DND-41 (cell line): ENCODE results near the gene CCL25.

Experiments
- ATAC-seq: fragments of 200-7000 bp; cut with Tn5 transposase; 3 replicates; pipeline ENCODE4 v1.9.1; 2021; ENCODE audit warnings: low read depth; ENCODE audit not compliant: insufficient read depth
- DNase-seq: peaks from one replicate; pipeline ENCODE4 v3.0.0-alpha.2; 2020
- H2AFZ ChIP-seq: 2 replicates; pipeline ENCODE4 v1.6.0; 2012; ENCODE audit warnings: low read depth, low read length
- H3K27ac ChIP-seq: 2 replicates; pipeline ENCODE4 v1.5.1; 2012; ENCODE audit warnings: low read length, inconsistent platforms
- H3K27me3 ChIP-seq: fragments of 200-600 bp; sonication (generic); 2 replicates; pipeline ENCODE4 v1.6.0; 2012; ENCODE audit warnings: low read length, mild to moderate bottlenecking, inconsistent platforms; ENCODE audit not compliant: insufficient read depth, poor library complexity
- H3K36me3 ChIP-seq: 2 replicates; pipeline ENCODE4 v1.5.1; 2012; ENCODE audit warnings: low read length, inconsistent platforms; ENCODE audit not compliant: insufficient read depth
- H3K4me1 ChIP-seq: 2 replicates; pipeline ENCODE4 v1.5.1; 2012; ENCODE audit warnings: mild to moderate bottlenecking, low read length; ENCODE audit not compliant: insufficient read depth
- H3K4me2 ChIP-seq: 2 replicates; pipeline ENCODE4 v1.6.0; 2012; ENCODE audit warnings: mild to moderate bottlenecking, moderate library complexity, low read length, inconsistent platforms; ENCODE audit not compliant: insufficient read depth
- H3K4me3 ChIP-seq, 2 experiments: fragments of 200-600 bp in 1 of 2; shearing (Covaris generic) in 1 of 2; 2 replicates each; pipeline ENCODE4 v1.5.1; 2012 to 2016; ENCODE audit warnings: inconsistent platforms in 2 of 2, low read length in 2 of 2, mild to moderate bottlenecking in 2 of 2, low read depth in 1 of 2, moderate library complexity in 1 of 2
- H3K79me2 ChIP-seq: 2 replicates; pipeline ENCODE4 v1.6.0; 2012; ENCODE audit warnings: low read length, inconsistent platforms; ENCODE audit not compliant: insufficient read depth
- H3K9ac ChIP-seq: 2 replicates; pipeline ENCODE4 v1.6.0; 2012; ENCODE audit warnings: low read depth, mild to moderate bottlenecking, inconsistent platforms, low read length, moderate library complexity
- H3K9me3 ChIP-seq: 2 replicates; pipeline ENCODE4 v1.5.1; 2012; ENCODE audit warnings: low read length, moderate library complexity, mild to moderate bottlenecking, inconsistent platforms; ENCODE audit not compliant: insufficient read depth, severe bottlenecking
- H4K20me1 ChIP-seq: 2 replicates; pipeline ENCODE4 v1.6.0; 2012; ENCODE audit warnings: low read length; ENCODE audit not compliant: insufficient read depth
- CTCF ChIP-seq: IDR thresholded peaks from 2 replicates; pipeline ENCODE4 v1.5.1; 2012; ENCODE audit warnings: borderline replicate concordance, low read length, moderate library complexity, mild to moderate bottlenecking; ENCODE audit not compliant: poor library complexity, severe bottlenecking; ENCODE audit errors: extremely low read depth
- EZH2 ChIP-seq: IDR thresholded peaks from 3 replicates; pipeline ENCODE4 v1.6.1; 2012; ENCODE audit warnings: borderline replicate concordance, low read depth, mild to moderate bottlenecking, moderate library complexity, low read length, inconsistent platforms; ENCODE audit not compliant: severe bottlenecking

CCL25 gene

DNA sequence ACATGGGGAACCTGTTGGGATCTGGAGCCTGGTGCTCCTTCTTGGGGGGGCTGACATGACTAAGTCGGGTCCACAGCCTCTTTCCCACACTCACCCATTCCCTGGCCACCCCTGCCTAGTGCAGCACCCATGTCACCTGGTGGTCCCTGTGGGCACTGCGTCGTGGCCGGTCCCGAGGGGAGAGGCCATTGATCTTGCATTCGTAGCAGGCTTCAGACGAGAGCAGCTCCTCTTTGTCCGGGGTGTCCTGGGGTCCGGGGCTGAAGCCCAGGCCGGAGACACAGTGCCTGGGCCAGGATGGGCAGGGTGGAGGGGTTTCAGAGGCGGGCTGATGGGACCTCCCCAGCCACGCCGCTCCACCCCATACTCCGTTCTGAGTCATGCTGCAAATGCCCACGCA lies 19.4 kb downstream of the CCL25 start:
- no peak overlapping the region for H3K27ac ChIP-seq
- DNase-seq (no peak), ATAC-seq (no peak)
- no peak overlapping the region for H2AFZ ChIP-seq
- H3K36me3 ChIP-seq, result no peaks in the 10 kb centered on the region
- no peaks in the 10 kb centered on the region for H3K27me3 ChIP-seq
- H3K4me3 ChIP-seq, result no peak overlapping the region
- no peak overlapping the region for H3K4me2 ChIP-seq
- no peaks in the 10 kb centered on the region for H4K20me1 ChIP-seq
- peaks cover 25% of the 10 kb centered on the region for H3K4me1 ChIP-seq
- H3K79me2 ChIP-seq, result no peaks in the 10 kb centered on the region
- peaks cover 7% of the 10 kb centered on the region for H3K9me3 ChIP-seq
- no peak overlapping the region for H3K9ac ChIP-seq
- no peak for TF ChIP-seq EZH2
- TF ChIP-seq CTCF, result peak; percentile 25

DNA sequence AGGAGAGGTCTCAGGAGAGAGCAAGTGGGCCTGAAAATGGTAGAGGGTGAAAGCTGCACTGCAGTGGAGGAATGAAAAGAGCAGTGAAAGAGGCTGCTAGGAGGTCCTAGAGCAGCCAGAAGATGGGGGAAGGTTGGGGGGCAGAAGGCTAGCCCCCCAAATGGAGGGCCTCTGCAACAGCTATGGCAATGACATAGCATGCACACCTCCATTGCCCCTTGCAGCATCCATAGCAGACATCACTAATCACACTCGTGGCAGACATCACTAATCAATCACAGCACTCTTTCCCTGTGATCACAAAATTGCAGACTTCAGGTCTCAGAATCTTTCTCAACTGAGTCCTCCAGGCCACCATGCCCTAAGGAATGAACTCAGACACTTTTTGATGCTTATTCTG lies 21.9 kb downstream of the CCL25 start:
- Histone ChIP-seq H3K4me2 (no peak overlapping the region), H3K27ac (no peak overlapping the region), H3K4me3 (no peak overlapping the region), H4K20me1 (no peaks in the 10 kb centered on the region), H2AFZ (no peak overlapping the region), H3K36me3 (no peaks in the 10 kb centered on the region), H3K79me2 (no peaks in the 10 kb centered on the region), H3K27me3 (no peaks in the 10 kb centered on the region), H3K9ac (no peak overlapping the region), H3K9me3 (peaks cover 4% of the 10 kb centered on the region), H3K4me1 (peaks cover 25% of the 10 kb centered on the region)
- ATAC-seq (no peak), DNase-seq (no peak)
- TF ChIP-seq CTCF (no peak), EZH2 (no peak)

DNA sequence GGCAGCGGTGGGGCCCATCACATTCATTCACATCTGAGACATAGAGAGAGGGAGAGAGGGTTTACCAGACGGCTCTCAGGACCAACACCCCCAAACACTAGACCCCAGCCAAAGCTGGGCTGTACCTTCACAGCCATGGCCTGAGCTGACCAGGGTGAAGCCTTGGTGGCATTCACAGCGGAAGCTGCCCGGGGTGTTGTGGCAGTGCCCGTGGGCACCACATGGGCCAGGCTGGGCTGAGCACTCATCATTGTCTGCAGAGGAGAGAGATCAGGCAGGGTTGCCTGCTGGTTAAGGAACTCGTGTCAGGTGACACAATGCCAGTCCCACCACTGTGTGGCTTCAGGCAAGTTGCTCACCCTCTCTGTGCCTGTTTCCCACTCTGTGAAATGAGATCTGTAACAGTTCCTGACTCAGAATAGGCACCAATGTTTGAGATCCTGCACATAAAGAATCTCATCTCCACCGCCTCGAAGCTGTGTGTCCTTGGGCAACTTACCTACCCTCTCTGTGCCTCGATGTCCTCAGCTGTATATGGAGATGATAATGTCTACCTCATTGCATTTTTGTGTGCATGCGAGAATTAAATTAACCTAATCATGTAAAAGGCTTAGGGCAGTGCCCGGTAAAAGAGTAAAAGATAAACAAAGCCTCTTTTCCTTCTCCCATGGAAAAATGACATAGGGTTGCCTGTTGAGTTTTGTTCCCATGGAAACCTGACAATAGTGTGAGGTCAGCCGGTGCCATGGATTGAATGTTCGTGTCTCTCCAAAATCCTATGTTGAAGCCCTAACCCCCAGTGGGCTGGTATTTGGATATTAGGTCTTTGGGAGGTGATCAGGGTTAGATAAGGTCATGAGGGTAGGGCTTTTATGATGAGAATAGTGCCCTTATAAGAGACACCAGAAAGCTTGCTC lies 22.9 kb downstream of the CCL25 start:
- no peaks in the 10 kb centered on the region for H3K27me3 ChIP-seq
- H3K27ac ChIP-seq, result no peak overlapping the region
- ATAC-seq, result no peak
- TF ChIP-seq CTCF, result no peak
- TF ChIP-seq EZH2, result no peak
- no peak overlapping the region for H3K4me2 ChIP-seq
- H3K4me1 ChIP-seq, result peaks cover 25% of the 10 kb centered on the region
- H3K36me3 ChIP-seq, result no peaks in the 10 kb centered on the region
- H4K20me1 ChIP-seq, result no peaks in the 10 kb centered on the region
- DNase-seq, result no peak
- no peak overlapping the region for H3K4me3 ChIP-seq
- no peak overlapping the region for H2AFZ ChIP-seq
- H3K9me3 ChIP-seq, result no peaks in the 10 kb centered on the region
- H3K9ac ChIP-seq, result no peak overlapping the region
- no peaks in the 10 kb centered on the region for H3K79me2 ChIP-seq
